Measurements from ENCODE around the gene SLAMF1. TPM values are rescaled to one million over a fixed set of nuclear protein-coding genes. Genes with fewer than 3 reads are reported as not detected.

SLAMF1 gene
- total and polyA plus RNA-seq, 2 donors from 2014 or later = 0.13 to 3.3 TPM

DNA sequence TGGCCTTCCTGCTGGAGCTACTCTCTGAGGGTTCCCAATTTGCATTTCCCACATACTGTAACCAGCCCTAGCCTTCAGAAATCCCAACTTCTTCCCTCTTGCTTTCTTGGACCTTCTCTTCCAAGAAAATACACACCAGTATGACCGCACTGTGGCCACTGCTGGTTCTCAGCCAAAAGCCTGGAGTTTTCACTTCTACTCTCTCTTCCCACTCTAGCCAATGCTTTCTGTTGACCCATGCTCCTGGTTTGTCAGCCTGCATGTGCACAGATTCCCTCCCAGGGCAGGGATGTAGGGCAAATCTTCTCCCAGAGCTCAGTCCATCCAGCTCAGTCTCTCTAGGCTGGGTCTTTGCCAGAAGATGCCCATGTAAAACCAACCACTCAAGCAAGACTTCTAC is 664 bp downstream of the SLAMF1 start:
- DNase-seq = no peak
- peaks cover 0 to 2% (median 0%) of the 10 kb centered on the region in 3 donors for H3K4me1 ChIP-seq (ENCODE audit: control insufficient read depth in 2 of 3, insufficient read depth in 2 of 3, low read depth in 1 of 3, low read length in 3 of 3)
- intact Hi-C loops (cut with DNase I) = no loop called here
- H3K27ac ChIP-seq (ENCODE audit: low read depth in 2 of 2, low read length in 2 of 2) = no peak overlapping the region
- no peak for FAIRE-seq
- no peaks in the 10 kb centered on the region for H3K27me3 ChIP-seq (ENCODE audit: control insufficient read depth, insufficient read depth, low read length)
- no peaks in the 10 kb centered on the region for H3K9me3 ChIP-seq (ENCODE audit: control insufficient read depth in 2 of 3, insufficient read depth in 1 of 3, low read length in 3 of 3)
- H3K4me3 ChIP-seq (ENCODE audit: low read length in 3 of 3) = no peak overlapping the region
- TF ChIP-seq CTCF (IDR thresholded peaks at IDR 0.05; ENCODE audit: borderline replicate concordance, extremely low read depth, insufficient read depth) = no peak
- H3K9ac ChIP-seq (ENCODE audit: low read length in 3 of 3) = no peak overlapping the region
- H3K36me3 ChIP-seq (ENCODE audit: control insufficient read depth in 2 of 3, insufficient read depth in 3 of 3, low read length in 3 of 3) = no peaks in the 10 kb centered on the region

DNA sequence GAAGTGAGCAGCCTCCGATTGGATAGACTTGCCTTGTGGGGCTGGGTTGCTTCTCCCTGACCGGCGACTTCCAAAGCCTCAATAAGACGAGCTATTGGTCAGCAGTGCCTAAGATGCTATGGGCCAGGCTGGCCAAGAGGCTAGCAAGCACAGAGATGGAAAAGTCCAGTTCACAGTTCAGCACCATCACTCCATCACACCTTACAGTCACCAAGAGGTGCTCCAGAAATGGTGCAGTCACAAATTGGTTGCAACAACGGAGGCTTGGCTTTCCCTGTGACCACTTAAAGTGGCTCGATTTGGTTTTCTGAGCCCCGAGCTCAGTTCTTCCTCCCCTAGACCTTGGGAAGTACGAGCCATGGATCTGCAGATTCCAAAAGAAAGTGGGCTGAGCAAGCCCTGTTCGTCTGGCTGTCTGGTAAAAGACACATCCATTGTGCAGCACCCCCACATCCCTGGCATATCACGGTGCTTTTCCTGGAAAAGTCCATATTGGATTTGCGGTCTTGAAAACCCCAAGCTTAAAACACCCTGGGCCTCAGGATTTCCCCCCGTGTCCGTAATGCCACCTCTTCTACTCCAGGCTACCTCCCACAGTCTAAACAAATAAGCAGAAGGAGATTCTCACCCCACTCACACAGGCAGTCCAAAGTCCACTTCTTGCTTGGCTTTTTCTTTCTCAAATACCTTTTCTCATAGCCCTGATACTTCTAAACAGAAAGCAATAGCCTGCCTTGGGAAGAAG is 1.3 kb downstream of the SLAMF1 start:
- Histone ChIP-seq H3K4me1 (ENCODE audit: control insufficient read depth in 2 of 3, insufficient read depth in 2 of 3, low read depth in 1 of 3, low read length in 3 of 3) (peaks cover 0 to 2% (median 0%) of the 10 kb centered on the region in 3 donors), H3K4me3 (ENCODE audit: low read length in 3 of 3) (no peak overlapping the region), H3K27ac (ENCODE audit: low read depth in 2 of 2, low read length in 2 of 2) (no peak overlapping the region), H3K36me3 (ENCODE audit: control insufficient read depth in 2 of 3, insufficient read depth in 3 of 3, low read length in 3 of 3) (no peaks in the 10 kb centered on the region), H3K27me3 (ENCODE audit: control insufficient read depth, insufficient read depth, low read length) (no peaks in the 10 kb centered on the region), H3K9me3 (ENCODE audit: control insufficient read depth in 2 of 3, insufficient read depth in 1 of 3, low read length in 3 of 3) (no peaks in the 10 kb centered on the region), H3K9ac (ENCODE audit: low read length in 3 of 3) (no peak overlapping the region)
- DNase-seq = no peak
- intact Hi-C loops (cut with DNase I) = no loop called here
- FAIRE-seq = no peak
- no peak for TF ChIP-seq CTCF (IDR thresholded peaks at IDR 0.05; ENCODE audit: borderline replicate concordance, extremely low read depth, insufficient read depth)

DNA sequence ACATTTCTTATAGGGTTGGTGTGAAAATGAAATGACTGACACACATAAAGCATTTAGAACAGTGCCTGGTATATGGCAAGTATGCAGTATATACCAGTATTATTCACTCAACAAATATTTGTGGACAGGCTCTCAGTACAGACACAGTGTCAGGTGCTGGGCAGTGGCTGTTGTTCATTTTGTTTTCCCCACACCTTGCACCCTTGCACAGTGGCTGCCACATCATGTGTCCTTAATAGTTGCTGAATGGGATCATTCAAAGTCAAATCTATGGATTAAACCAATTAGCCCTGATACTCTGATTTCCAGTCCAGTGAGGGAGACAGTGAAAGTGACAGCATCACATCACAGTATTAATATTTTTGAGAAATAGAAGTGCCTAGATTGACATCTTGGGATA is 2.4 kb downstream of the SLAMF1 start:
- H3K4me1 ChIP-seq (ENCODE audit: control insufficient read depth in 2 of 3, insufficient read depth in 2 of 3, low read depth in 1 of 3, low read length in 3 of 3) = peaks cover 0 to 2% (median 0%) of the 10 kb centered on the region in 3 donors
- no peaks in the 10 kb centered on the region for H3K27me3 ChIP-seq (ENCODE audit: control insufficient read depth, insufficient read depth, low read length)
- intact Hi-C loops (cut with DNase I) = no loop called here
- FAIRE-seq (no peak), DNase-seq (no peak)
- H3K9ac ChIP-seq (ENCODE audit: low read length in 3 of 3) = no peak overlapping the region
- TF ChIP-seq CTCF (IDR thresholded peaks at IDR 0.05; ENCODE audit: borderline replicate concordance, extremely low read depth, insufficient read depth) = no peak
- H3K27ac ChIP-seq (ENCODE audit: low read depth in 2 of 2, low read length in 2 of 2) = no peak overlapping the region
- H3K9me3 ChIP-seq (ENCODE audit: control insufficient read depth in 2 of 3, insufficient read depth in 1 of 3, low read length in 3 of 3) = no peaks in the 10 kb centered on the region
- H3K36me3 ChIP-seq (ENCODE audit: control insufficient read depth in 2 of 3, insufficient read depth in 3 of 3, low read length in 3 of 3) = no peaks in the 10 kb centered on the region
- no peak overlapping the region for H3K4me3 ChIP-seq (ENCODE audit: low read length in 3 of 3)
